ENCODE data around the gene CLIC6.

DNA sequence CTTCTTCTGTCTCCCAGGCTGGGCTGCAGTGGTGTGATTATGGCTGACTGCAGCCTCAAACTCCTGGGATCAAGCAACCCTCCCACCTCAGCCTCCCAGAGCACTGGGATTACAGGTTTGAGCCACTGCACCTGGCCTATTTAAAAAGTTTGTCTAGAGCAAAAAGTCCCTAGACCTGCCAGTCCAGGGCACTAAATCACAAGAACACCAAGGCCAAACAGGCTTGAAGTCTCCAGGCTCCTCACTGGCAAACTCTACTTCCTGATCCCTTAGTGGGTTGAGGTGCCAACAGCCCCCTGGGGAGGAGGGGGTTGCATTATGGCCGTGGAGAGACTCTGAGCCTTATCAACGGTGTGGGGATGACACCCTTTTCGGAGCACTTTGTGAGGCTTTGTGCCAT is 76.0 kb downstream of the CLIC6 start:
- TF ChIP-seq, protein P1, sequence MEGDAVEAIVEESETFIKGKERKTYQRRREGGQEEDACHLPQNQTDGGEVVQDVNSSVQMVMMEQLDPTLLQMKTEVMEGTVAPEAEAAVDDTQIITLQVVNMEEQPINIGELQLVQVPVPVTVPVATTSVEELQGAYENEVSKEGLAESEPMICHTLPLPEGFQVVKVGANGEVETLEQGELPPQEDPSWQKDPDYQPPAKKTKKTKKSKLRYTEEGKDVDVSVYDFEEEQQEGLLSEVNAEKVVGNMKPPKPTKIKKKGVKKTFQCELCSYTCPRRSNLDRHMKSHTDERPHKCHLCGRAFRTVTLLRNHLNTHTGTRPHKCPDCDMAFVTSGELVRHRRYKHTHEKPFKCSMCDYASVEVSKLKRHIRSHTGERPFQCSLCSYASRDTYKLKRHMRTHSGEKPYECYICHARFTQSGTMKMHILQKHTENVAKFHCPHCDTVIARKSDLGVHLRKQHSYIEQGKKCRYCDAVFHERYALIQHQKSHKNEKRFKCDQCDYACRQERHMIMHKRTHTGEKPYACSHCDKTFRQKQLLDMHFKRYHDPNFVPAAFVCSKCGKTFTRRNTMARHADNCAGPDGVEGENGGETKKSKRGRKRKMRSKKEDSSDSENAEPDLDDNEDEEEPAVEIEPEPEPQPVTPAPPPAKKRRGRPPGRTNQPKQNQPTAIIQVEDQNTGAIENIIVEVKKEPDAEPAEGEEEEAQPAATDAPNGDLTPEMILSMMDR (IDR thresholded peaks at IDR 0.05): no peak
- TF ChIP-seq ZFX (IDR thresholded peaks at IDR 0.05; ENCODE audit: borderline replicate concordance): no peak
